HG03135 (cell line): Measurements from ENCODE around the gene FGF3.

Experiments
- ATAC-seq: cut with Tn5 transposase; IDR thresholded peaks from one replicate; pipeline ENCODE4 v1.9.1; 2021; ENCODE audit warnings: mild to moderate bottlenecking, moderate library complexity; ENCODE audit not compliant: unreplicated experiment

Gene FGF3

GRCh38 chr11:69804769-69805508, 14.3 kb downstream of the FGF3 start:
- no peak for ATAC-seq

DNA sequence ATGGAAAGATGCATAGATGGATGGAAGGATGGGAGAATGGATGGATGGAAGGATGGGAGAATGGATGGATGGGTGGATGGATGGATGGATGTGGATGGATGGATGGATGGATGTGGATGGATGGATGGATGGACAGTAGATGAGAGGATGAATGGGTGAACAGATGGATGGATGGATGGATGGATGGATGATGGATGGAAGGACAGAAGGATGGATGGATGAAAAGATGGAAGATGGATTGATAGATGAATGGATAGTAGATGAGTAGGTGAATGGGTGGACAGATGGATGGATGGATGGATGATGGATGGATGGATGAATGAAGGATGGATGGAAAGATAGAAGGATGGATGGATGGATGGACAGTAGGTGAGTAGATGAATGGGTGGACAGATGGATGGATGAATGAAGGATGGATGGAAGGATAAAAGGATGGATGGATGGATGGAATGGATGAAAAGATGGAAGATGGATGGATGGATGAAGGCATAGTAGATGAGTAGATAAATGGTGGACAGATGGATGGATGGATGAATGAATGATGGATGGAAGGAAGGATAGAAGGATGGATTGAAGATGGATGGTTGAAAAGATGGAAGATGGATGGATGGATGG, 15.5 kb downstream of the FGF3 start:
- no peak for ATAC-seq

DNA sequence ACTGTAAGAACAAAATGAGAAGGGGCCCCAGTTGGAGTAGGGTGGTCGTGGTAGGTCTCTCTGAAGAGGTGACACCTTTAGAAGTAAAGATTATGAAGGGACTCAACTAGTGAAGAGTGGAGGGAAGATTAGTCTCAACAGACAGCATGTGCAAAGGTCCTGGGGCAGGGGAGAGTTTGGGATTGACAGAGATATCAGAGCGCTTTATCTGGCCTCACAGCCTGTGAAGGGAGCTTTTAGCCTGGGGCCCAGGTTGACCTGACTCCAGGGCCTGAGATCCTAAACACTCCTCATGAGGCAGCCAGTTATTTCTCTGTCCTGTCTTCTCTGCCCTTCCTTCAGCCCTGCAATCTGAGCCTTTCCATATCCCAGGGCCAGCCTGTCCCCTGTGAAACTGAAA, 16.2 kb downstream of the FGF3 start:
- ATAC-seq = no peak

DNA sequence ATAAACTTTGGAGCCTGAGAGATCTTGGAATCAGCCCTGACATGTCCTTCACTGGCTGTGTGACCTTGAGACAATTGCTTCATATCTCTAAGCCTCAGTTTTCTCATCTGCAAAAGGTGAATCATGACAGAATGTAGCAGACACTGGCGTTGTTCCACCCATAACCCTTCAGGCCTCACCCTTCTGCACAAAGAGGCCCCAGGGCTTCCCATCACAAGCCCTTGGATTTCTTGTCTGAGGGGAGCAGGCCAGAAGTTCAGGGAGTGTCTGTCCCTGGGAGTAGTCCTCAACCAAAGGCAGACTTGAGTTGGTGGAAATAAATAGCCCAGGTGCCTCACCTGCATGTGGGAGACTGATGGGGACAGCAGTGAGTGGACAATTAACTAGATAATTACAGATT, 16.6 kb downstream of the FGF3 start:
- no peak for ATAC-seq

- ATAC-seq = no peak
Observed at GRCh38 chr11:69801513-69802335, 17.5 kb downstream of the FGF3 start.

DNA sequence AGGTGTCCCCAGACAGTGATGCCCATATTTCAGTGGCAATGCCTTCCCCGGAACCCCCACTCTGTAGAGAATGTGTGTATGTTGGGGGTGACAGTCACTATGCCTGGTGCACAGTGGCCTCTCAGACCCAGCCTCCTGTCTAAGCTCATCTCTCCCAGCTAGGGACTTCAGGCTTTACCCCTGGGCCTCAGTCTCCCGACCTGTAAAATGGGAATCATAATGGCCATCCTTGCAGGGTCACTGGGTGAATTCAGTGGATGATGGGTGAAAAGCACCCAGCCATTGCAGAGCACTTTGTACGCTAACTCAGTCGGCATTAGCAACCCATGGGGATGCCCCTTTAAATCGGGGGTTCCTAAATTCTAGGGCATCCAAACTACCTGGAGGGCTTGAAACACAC, 18.9 kb downstream of the FGF3 start:
- no peak for ATAC-seq

DNA sequence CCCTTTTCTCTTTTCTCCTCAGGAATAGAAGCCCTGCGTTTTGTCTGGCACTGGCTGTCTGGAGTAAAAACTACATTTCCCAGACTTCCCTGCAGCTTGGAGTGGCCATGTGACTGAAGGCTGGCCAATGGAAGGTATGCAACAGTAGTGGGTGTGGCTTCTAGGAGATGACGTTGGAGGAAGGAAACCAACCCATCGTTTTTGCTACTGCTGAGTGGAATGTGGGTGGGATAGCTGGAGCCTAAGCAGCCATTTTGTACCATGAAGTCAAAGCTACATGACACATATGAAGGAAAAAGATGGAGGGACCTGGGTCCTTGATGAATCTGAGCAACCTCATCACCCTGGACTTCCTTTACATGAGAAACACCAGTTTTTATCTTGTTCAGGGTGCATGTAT, 19.6 kb downstream of the FGF3 start:
- no peak for ATAC-seq

DNA sequence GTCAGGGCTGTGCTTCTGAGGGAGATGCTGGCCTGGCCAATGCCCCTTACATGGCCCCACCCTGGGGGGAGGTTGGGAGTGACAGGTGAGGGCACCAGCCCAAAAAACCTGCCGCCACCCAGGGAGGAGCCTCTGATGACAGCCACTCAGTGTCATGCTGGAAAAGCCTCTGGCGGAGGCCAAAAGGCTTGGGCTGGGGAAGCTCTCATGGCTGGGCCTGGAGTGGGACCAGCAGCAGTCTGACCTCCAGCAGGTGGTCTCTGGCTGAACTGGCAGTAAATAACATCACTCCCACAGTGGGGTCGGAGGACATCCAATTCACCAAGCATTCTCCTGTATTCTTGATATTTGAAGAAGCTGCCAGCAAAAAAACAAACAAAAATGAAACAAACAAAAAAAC, 20.1 kb downstream of the FGF3 start:
- ATAC-seq = no peak

DNA sequence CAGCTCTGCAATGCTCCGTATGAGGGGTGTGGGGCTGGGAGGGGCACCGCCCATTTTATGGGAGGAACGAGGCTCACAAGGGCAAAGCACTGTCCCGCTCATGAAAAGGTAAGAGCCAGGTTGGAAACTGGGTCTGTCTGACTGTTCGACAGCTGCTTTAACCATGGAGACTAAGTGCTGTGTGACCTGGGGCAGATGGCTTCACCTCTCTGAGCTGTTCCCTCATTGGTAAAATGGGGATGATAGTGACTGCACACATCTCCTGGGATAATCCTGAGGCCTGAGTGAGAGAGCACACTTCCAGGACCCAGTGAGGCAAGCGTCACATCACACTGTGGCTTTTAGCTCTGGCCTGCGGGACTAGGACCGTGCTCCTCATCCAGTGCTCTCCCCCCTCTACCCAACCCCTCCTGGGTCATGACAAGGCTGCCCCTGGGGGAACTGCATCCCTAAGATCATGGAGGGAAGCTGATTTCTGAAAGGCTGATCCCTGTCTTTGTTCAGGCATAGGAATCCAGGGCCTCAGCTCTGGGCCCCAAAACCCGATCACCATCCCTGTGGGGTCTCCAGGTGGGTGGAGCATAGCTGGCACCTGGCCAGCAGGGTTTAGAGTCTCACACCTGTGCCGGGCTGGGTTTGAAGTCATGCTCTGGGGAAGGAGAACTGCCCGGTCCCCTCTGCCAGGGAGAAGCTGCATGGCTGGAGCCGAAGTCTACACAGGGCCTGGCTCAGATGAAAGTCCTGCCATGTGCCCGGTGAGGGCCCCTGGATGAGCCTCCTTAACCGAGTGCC, 21.3 kb downstream of the FGF3 start:
- no peak for ATAC-seq

DNA sequence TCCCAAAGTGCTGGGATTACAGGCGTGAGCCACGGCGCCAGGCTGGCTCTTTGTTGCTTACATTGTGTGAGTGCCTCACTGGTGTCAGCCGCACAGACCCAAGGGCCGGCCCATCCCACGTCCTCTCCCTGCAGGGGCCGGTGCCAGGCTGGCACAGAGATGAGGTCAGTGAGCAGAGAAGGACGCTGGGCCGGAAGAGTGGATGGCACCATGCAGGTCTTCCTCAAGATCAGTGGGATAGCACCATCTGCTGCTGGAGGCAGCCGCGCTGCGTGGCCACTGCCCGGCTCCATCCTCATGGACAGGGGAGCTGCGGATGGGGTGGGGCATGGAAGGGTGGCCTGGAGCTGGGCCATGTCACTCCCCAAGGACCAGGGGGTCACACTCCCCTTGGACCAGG, 22.1 kb downstream of the FGF3 start:
- no peak for ATAC-seq

- ATAC-seq = no peak
Observed at GRCh38 chr11:69796063-69796462, 23.2 kb downstream of the FGF3 start.

DNA sequence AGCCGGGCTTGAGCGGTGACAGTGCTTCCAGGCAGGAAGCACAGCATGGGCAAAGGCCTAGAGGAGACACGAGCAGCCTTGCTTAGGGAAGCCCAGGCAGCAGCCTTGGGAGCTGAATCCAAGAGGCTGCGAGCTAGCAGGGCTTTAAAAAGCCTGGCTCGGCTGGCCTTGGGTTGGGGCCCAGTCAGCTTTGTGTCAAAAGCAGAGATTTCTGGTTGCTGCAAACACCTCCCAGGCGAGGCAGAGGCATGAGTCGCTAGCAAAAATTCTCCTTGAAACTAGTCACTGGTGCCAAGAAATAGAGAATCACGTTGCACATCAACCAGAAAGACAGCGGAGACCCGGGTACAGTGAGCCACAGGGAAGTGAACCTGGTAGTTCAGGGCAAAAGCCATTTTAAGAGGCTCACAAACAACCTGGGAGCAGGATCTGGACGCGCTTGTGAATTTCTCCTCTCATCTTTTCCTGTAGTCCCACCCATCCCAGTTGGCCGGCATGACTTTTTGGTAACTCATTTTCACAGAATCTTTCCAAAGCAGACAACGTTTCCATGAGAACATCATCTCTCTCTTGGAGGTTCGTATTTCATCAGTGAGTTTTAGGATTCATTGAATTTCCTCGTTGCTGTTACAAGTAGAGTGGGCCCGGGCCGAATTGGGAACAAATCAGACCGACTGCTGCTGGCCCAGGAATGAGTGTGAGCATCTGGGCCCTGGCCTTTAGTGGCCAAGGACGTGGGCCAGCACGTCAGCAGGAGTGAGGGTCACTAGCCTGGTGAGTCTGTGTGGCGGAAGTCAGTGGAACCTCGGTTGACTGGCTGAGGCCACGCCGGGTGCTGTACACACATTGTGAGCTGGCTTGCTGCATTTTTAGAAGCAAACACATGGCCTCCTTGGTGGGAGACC, 27.7 kb downstream of the FGF3 start:
- no peak for ATAC-seq

DNA sequence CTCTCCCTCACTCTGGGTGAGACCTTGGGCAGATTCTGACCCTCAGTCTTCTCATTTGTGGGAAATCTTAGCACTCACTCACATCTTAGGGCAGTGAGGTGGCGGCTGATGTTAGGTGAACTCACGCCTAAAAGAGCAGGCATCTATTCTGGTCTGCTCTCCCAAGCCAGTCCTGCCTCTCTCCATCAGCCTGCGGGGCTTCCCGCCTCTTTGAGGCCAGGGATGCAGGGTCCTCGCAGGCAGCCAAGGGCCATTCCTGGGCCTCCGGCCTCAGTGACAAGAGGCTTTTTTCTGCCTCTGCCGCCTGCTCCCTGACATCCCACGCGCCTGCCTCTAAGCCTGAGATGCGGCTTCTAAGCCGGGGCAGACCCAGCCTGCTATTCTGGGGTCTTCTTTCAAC, 30.3 kb downstream of the FGF3 start:
- no peak for ATAC-seq

DNA sequence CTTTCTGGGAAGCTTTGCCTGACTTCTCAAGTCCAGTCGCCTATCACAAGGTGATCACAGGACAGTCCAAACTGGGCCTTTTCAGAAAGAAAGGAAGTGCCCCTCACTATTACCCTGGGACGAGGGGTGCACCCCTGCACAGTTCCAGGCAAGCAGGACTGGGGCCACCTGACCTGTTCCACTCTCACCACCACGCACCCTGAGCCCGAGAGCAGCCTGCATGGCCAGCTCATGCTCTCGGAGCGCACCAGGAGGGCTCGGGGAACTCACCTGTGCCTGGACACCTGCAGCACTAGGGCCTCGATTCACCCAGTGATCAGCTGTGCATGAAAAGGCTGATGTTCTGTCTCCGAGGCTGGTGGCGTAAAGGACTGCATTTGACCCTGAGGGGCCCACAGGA, 31.3 kb downstream of the FGF3 start:
- no peak for ATAC-seq

GRCh38 chr11:69787457-69787856, 31.8 kb downstream of the FGF3 start:
- no peak for ATAC-seq

DNA sequence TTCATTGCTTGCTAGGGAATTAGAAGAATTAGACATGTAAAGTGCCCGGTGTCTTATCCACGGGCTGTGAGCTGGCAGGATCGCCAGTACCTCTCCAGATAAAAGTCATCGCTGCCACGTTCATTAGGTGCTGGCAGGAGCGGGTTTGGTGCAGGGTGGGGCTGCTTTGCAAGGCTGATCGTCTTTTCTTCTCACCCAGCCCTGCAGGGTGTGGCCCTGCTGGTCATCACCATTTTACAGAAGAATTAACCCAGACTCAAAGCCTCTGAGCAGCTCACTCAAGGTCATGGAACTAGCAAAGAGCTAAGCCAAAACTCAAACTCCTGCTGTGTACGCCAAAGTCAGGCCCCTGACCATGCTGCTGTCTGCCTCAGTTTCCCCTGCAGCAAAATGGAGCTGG, 38.0 kb downstream of the FGF3 start:
- no peak for ATAC-seq

DNA sequence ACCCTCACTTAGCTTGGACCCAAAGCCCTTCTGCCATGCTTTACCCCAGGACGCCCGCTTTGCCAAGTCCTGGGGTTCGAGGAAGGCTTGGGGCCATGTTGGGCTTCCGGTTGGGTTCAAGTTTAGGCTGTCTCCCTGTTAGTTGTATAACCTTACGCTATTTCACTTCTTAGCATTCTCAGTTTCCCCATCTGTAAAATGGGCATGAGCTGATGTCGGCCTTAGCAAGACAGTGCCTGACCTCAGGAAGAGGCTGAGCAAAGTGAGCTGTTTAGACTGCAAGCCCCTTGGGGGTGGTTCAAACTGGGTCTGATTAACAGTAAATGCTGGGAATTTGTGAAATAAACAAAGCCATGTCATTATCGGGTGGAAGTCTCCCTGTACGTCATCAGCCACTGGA, 40.8 kb downstream of the FGF3 start:
- ATAC-seq = no peak

DNA sequence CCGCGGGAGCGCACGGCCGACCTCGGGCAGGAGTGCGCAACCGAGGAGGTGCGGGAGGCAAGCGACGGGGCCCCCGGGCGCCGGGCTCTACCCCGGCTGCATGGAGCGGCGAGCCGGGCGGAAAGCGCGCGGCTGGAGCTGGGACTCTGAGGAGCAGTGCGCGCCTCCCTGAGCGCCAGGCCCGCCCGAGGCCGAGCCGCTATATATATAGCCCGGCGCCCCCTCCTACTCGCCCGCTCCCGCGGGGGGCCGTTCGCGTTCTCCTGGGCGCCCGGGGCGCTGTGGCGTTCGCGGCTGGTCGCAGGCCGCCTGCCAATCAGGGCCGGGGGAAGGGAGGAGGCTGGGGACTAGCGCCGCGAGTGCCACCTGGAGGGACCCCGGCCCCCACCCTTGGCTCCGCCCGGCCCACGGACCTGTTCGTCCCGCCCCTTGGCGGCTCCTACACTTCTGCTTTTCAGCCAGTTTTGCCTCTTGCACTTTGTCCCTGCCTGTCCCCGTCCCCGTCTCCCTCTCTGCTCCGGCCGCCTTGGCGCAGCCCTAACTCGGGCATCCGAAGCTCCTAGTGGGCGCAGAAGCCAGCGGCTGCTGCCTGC, 44.0 kb downstream of the FGF3 start, which contains the start of gene FGF4:
FGF4 (minus strand) TSS at position 179 of the 593 bp plus-strand sequence. CDS start 257 bp downstream, outside the sequence.
- no peak for ATAC-seq

GRCh38 chr11:69774354-69775162, 44.7 kb downstream of the FGF3 start:
- no peak for ATAC-seq
